Mesenchymal stem cell (in vitro differentiated cells and primary cell): ENCODE measurements around the gene MICAL2.

ENCODE experiments used
- DNase-seq: peaks from one replicate; pipeline ENCODE4 v3.0.0-alpha.2; 2013
- H2AFZ ChIP-seq: one replicate; pipeline ENCODE4 v1.6.1; 2013; ENCODE audit warnings: low read depth, mild to moderate bottlenecking, control low read depth, inconsistent platforms, low read length, moderate library complexity
- H2AK5ac ChIP-seq: 2 replicates; pipeline ENCODE4 v1.6.1; 2013; ENCODE audit warnings: low read length, moderate library complexity, mild to moderate bottlenecking, inconsistent platforms; ENCODE audit not compliant: severe bottlenecking
- H2BK120ac ChIP-seq: one replicate; pipeline ENCODE4 v1.6.1; 2013; ENCODE audit warnings: low read depth, mild to moderate bottlenecking, inconsistent platforms, low read length, moderate library complexity
- H2BK12ac ChIP-seq, 2 experiments: one replicate each; pipeline ENCODE4 v1.6.1; 2013; ENCODE audit warnings: inconsistent platforms in 2 of 2, low read length in 2 of 2, mild to moderate bottlenecking in 2 of 2, moderate library complexity in 2 of 2, control low read depth in 1 of 2
- H2BK15ac ChIP-seq: one replicate; pipeline ENCODE4 v1.6.1; 2013; ENCODE audit warnings: mild to moderate bottlenecking, low read depth, inconsistent platforms; ENCODE audit not compliant: poor library complexity, severe bottlenecking
- H2BK5ac ChIP-seq: 2 replicates; pipeline ENCODE4 v1.6.1; 2013; ENCODE audit warnings: low read depth, mild to moderate bottlenecking, low read length, control low read depth, inconsistent platforms; ENCODE audit not compliant: poor library complexity, severe bottlenecking
- H3K14ac ChIP-seq, 2 experiments: one replicate each; pipeline ENCODE4 v1.6.1; 2013; ENCODE audit warnings: inconsistent platforms in 2 of 2, low read length in 2 of 2, control low read depth in 1 of 2, mild to moderate bottlenecking in 1 of 2, moderate library complexity in 1 of 2
- H3K18ac ChIP-seq, 2 experiments: one replicate each; pipeline ENCODE4 v1.6.1; 2013; ENCODE audit warnings: inconsistent platforms in 2 of 2, low read length in 2 of 2, control low read depth in 1 of 2, low read depth in 1 of 2, mild to moderate bottlenecking in 1 of 2
- H3K23ac ChIP-seq, 2 experiments: one replicate each; pipeline ENCODE4 v1.6.1; 2013; ENCODE audit warnings: inconsistent platforms in 2 of 2, low read length in 2 of 2, mild to moderate bottlenecking in 2 of 2, moderate library complexity in 2 of 2, control low read depth in 1 of 2
- H3K27ac ChIP-seq: 2 replicates; pipeline ENCODE4 v1.5.1; 2013; ENCODE audit warnings: mild to moderate bottlenecking, moderate library complexity, low read length, control low read depth, inconsistent platforms; ENCODE audit not compliant: poor library complexity, severe bottlenecking
- H3K27me3 ChIP-seq, 2 experiments: 2 replicates each; pipeline versions ENCODE4 v1.6.1 to v1.7.0; 2013; ENCODE audit warnings: low read length in 2 of 2, mild to moderate bottlenecking in 2 of 2, moderate library complexity in 2 of 2, control low read depth in 1 of 2, inconsistent platforms in 1 of 2; ENCODE audit not compliant: control insufficient read depth in 1 of 2, insufficient read depth in 1 of 2
- H3K36me3 ChIP-seq, 2 experiments: 2 replicates each; pipeline versions ENCODE4 v1.6.1 to v1.7.0; 2013; ENCODE audit warnings: low read length in 2 of 2, control low read depth in 1 of 2, inconsistent platforms in 1 of 2, low read depth in 1 of 2, mild to moderate bottlenecking in 1 of 2; ENCODE audit not compliant: insufficient read depth in 2 of 2, control insufficient read depth in 1 of 2
- H3K4ac ChIP-seq, 2 experiments: one replicate each; pipeline ENCODE4 v1.6.1; 2013; ENCODE audit warnings: inconsistent platforms in 2 of 2, low read length in 2 of 2, mild to moderate bottlenecking in 2 of 2, moderate library complexity in 2 of 2, control low read depth in 1 of 2, low read depth in 1 of 2
- H3K4me1 ChIP-seq: 2 replicates; pipeline ENCODE4 v1.6.1; 2013; ENCODE audit warnings: low read depth, low read length, control low read depth; ENCODE audit not compliant: control insufficient read depth, insufficient read depth
- H3K4me2 ChIP-seq: 2 replicates; pipeline ENCODE4 v1.6.1; 2013; ENCODE audit warnings: low read length, mild to moderate bottlenecking, inconsistent platforms; ENCODE audit not compliant: poor library complexity, severe bottlenecking
- H3K4me3 ChIP-seq, 2 experiments: 2 replicates each; pipeline versions ENCODE4 v1.5.1 to v1.7.0; 2013; ENCODE audit warnings: low read length in 2 of 2, mild to moderate bottlenecking in 2 of 2, control low read depth in 1 of 2, low read depth in 1 of 2; ENCODE audit not compliant: insufficient read depth in 1 of 2
- H3K79me1 ChIP-seq: replicated peaks from 2 replicates; pipeline ENCODE4 v1.6.1; 2013; ENCODE audit warnings: mild to moderate bottlenecking, control low read depth, low read length, inconsistent platforms; ENCODE audit not compliant: poor library complexity, severe bottlenecking
- H3K9ac ChIP-seq: 2 replicates; pipeline ENCODE4 v1.7.0; 2013; ENCODE audit warnings: mild to moderate bottlenecking, low read length, moderate library complexity
- H3K9me3 ChIP-seq: 2 replicates; pipeline ENCODE4 v1.7.0; 2013; ENCODE audit warnings: mild to moderate bottlenecking, low read length; ENCODE audit not compliant: control insufficient read depth
- H4K8ac ChIP-seq: one replicate; pipeline ENCODE4 v1.6.1; 2013; ENCODE audit warnings: inconsistent platforms, mild to moderate bottlenecking, low read length, moderate library complexity
- H4K91ac ChIP-seq: one replicate; pipeline ENCODE4 v1.6.1; 2013; ENCODE audit warnings: mild to moderate bottlenecking, low read length, inconsistent platforms
- WGBS: methylation state at CpG from one replicate; pipeline ENCODE4 v1.1.7; 2013; ENCODE audit warnings: mixed read lengths; 5-methylcytosine and 5-hydroxymethylcytosine counted together

MICAL2 gene

GRCh38 chr11:12198251-12199222 is 88.1 kb downstream of the MICAL2 start:
- H3K18ac ChIP-seq, result no peak overlapping the region
- no peak overlapping the region for H2BK5ac ChIP-seq
- no peaks in the 10 kb centered on the region for H3K27me3 ChIP-seq
- H3K9ac ChIP-seq, result no peak overlapping the region
- H3K4me1 ChIP-seq, result peaks cover 25% of the 10 kb centered on the region
- H2BK120ac ChIP-seq, result no peak overlapping the region
- H2BK15ac ChIP-seq, result no peak overlapping the region
- H3K14ac ChIP-seq, result no peak overlapping the region
- 93% methylated on average over 8 of the region's 8 CpGs for WGBS
- peak overlapping the region in 1 of 2 experiments; percentile 47 for H3K23ac ChIP-seq
- H2BK12ac ChIP-seq, result peak overlapping the region in 1 of 2 experiments; percentile 19
- H3K4me3 ChIP-seq, result no peak overlapping the region
- no peak overlapping the region for H4K8ac ChIP-seq
- H3K27ac ChIP-seq, result no peak overlapping the region
- DNase-seq, result no peak
- H3K79me1 ChIP-seq, result peaks cover 32% of the 10 kb centered on the region
- H3K4me2 ChIP-seq, result no peak overlapping the region
- peaks cover 3% of the 10 kb centered on the region for H3K9me3 ChIP-seq
- H3K4ac ChIP-seq, result no peak overlapping the region
- H3K36me3 ChIP-seq, result peaks cover 0 to 18% of the 10 kb centered on the region in 2 experiments
- no peak overlapping the region for H2AFZ ChIP-seq
- no peak overlapping the region for H2AK5ac ChIP-seq
- no peak overlapping the region for H4K91ac ChIP-seq

GRCh38 chr11:12199231-12199948 is 89.0 kb downstream of the MICAL2 start:
- H2AFZ ChIP-seq, result no peak overlapping the region
- no peak overlapping the region for H3K27ac ChIP-seq
- H3K9ac ChIP-seq, result no peak overlapping the region
- no peak overlapping the region for H3K4me3 ChIP-seq
- H3K79me1 ChIP-seq, result peaks cover 36% of the 10 kb centered on the region
- H3K18ac ChIP-seq, result peak overlapping the region; percentile 34 to 35
- H3K4me2 ChIP-seq, result no peak overlapping the region
- H3K14ac ChIP-seq, result peak overlapping the region in 1 of 2 experiments; percentile 72
- no peak overlapping the region for H2BK120ac ChIP-seq
- H3K9me3 ChIP-seq, result peaks cover 3% of the 10 kb centered on the region
- no peaks in the 10 kb centered on the region for H3K27me3 ChIP-seq
- H2BK5ac ChIP-seq, result no peak overlapping the region
- no peak for DNase-seq
- H3K23ac ChIP-seq, result peak overlapping the region in 1 of 2 experiments; percentile 26
- peak overlapping the region; percentile 18 to 76 for H2BK12ac ChIP-seq
- no peak overlapping the region for H4K91ac ChIP-seq
- H2AK5ac ChIP-seq, result peak overlapping the region; percentile 90
- peak overlapping the region; percentile 32 to 54 for H3K4ac ChIP-seq
- H2BK15ac ChIP-seq, result peak overlapping the region; percentile 8
- H3K4me1 ChIP-seq, result peaks cover 25% of the 10 kb centered on the region
- peak overlapping the region; percentile 30 for H4K8ac ChIP-seq
- H3K36me3 ChIP-seq, result peaks cover 2 to 24% of the 10 kb centered on the region in 2 experiments
- 78% methylated on average over 13 of the region's 13 CpGs for WGBS

- H3K9me3 ChIP-seq, result peaks cover 3% of the 10 kb centered on the region
- H2BK120ac ChIP-seq, result no peak overlapping the region
- H3K14ac ChIP-seq, result no peak overlapping the region
- no peak overlapping the region for H3K4ac ChIP-seq
- H3K23ac ChIP-seq, result peak overlapping the region in 1 of 2 experiments; percentile 66
- H3K27me3 ChIP-seq, result no peaks in the 10 kb centered on the region
- H3K9ac ChIP-seq, result peak overlapping the region; percentile 63
- H3K27ac ChIP-seq, result peak overlapping the region; percentile 71
- H4K8ac ChIP-seq, result peak overlapping the region; percentile 56
- H3K4me2 ChIP-seq, result no peak overlapping the region
- peak overlapping the region; percentile 79 for H4K91ac ChIP-seq
- peaks cover 25% of the 10 kb centered on the region for H3K4me1 ChIP-seq
- no peak overlapping the region for H2BK5ac ChIP-seq
- WGBS, result 87% methylated on average over 14 of the region's 14 CpGs
- H3K4me3 ChIP-seq, result no peak overlapping the region
- peak; percentile 33 for DNase-seq
- H3K36me3 ChIP-seq, result peaks cover 6 to 29% of the 10 kb centered on the region in 2 experiments
- H3K79me1 ChIP-seq, result peaks cover 35% of the 10 kb centered on the region
- H2AFZ ChIP-seq, result no peak overlapping the region
- H2AK5ac ChIP-seq, result peak overlapping the region; percentile 90
- H3K18ac ChIP-seq, result peak overlapping the region; percentile 57 to 85
- H2BK12ac ChIP-seq, result peak overlapping the region in 1 of 2 experiments; percentile 67
- H2BK15ac ChIP-seq, result no peak overlapping the region
Measured at GRCh38 chr11:12200279-12200990, 90.0 kb downstream of the MICAL2 start.
